AG09319 (cell line): ENCODE results near the gene AZU1.

Experiments used
- DNase-seq: peaks from one replicate; pipeline ENCODE4 v3.0.0-alpha.2; 2010; ENCODE audit warnings: low read depth; ENCODE audit errors: extremely low read depth
- TF ChIP-seq, protein P1 (sequence below): IDR thresholded peaks from 2 replicates; pipeline ENCODE4 v1.5.1; 2011; ENCODE audit warnings: low read depth, mild to moderate bottlenecking, inconsistent platforms, low read length, moderate library complexity

AZU1 gene

GRCh38 chr19:807627-808422, 19.8 kb upstream of the AZU1 start:
- TF ChIP-seq, protein P1, sequence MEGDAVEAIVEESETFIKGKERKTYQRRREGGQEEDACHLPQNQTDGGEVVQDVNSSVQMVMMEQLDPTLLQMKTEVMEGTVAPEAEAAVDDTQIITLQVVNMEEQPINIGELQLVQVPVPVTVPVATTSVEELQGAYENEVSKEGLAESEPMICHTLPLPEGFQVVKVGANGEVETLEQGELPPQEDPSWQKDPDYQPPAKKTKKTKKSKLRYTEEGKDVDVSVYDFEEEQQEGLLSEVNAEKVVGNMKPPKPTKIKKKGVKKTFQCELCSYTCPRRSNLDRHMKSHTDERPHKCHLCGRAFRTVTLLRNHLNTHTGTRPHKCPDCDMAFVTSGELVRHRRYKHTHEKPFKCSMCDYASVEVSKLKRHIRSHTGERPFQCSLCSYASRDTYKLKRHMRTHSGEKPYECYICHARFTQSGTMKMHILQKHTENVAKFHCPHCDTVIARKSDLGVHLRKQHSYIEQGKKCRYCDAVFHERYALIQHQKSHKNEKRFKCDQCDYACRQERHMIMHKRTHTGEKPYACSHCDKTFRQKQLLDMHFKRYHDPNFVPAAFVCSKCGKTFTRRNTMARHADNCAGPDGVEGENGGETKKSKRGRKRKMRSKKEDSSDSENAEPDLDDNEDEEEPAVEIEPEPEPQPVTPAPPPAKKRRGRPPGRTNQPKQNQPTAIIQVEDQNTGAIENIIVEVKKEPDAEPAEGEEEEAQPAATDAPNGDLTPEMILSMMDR = no peak
- DNase-seq = no peak

DNA sequence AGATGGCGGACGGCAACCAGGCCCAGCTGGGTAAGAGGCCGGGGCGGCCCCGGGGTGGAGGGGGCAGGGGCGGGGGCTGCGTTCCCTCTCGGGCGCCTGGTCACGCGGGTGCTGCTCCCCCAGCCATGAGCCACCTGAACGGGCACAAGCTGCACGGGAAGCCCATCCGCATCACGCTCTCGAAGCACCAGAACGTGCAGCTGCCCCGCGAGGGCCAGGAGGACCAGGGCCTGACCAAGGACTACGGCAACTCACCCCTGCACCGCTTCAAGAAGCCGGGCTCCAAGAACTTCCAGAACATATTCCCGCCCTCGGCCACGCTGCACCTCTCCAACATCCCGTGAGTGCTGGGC, 19.2 kb upstream of the AZU1 start:
- TF ChIP-seq, protein P1 = no peak

GRCh38 chr19:810077-810855, 17.4 kb upstream of the AZU1 start:
- TF ChIP-seq, protein P1 = no peak

More for the DNA sequence above, 19.2 kb upstream of the AZU1 start:
- no peak for DNase-seq

GRCh38 chr19:810883-811489, 16.7 kb upstream of the AZU1 start:
- DNase-seq = no peak
- TF ChIP-seq, protein P1 = no peak

More at GRCh38 chr19:810077-810855, 17.4 kb upstream of the AZU1 start:
- no peak for DNase-seq

GRCh38 chr19:811506-812048, 16.1 kb upstream of the AZU1 start:
- DNase-seq = no peak
- TF ChIP-seq, protein P1 = no peak

GRCh38 chr19:812049-812746, 15.4 kb upstream of the AZU1 start:
- TF ChIP-seq, protein P1 = no peak
- DNase-seq = no peak
